Suprapubic skin (tissue), 4 donors: ENCODE measurements around the gene MIER1.

ENCODE experiments used
- EP300 ChIP-seq: sonication (generic); formaldehyde crosslinking; IDR thresholded peaks from one replicate; pipeline ENCODE4 v1.6.1; 2017; ENCODE audit warnings: antibody characterized with exemption
- POLR2A ChIP-seq, 2 donors: fragments of 450-650 bp; IDR thresholded peaks; one replicate each; pipeline ENCODE4 v1.6.1; 2017; ENCODE audit warnings: antibody characterized with exemption in 2 of 2, mild to moderate bottlenecking in 2 of 2, moderate library complexity in 2 of 2
- POLR2AphosphoS5 ChIP-seq, 3 donors: sonication (generic); formaldehyde crosslinking; IDR thresholded peaks; one replicate each; pipeline ENCODE4 v1.6.1; 2017; ENCODE audit warnings: antibody characterized with exemption in 3 of 3
- TF ChIP-seq, protein P1 (sequence below), 2 donors: fragments of 200-600 bp in 1 of 2; fragments of 450-650 bp in 1 of 2; sonication (generic) in 1 of 2; IDR thresholded peaks; one replicate each; pipeline ENCODE4 v1.5.1; 2016 to 2019; ENCODE audit warnings: antibody characterized with exemption in 2 of 2, mild to moderate bottlenecking in 1 of 2, moderate library complexity in 1 of 2

DNA sequence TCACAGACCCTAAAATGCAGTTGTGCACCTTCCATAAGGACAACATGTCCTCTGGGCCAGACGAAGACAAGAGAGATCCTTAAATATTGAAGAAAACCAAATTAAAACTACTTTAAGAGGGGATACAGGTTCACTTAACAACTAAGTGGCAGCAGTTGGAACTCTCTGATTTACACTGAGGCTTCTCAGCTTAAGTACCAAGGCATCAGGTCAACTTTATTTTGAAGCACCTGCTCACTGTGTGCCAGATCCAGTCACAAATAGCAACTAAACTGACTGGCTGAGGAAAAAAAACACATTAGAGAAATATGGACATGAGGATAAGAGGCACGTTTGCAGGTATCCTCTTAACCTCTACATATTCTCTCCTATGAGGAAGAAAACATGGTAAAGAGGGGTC is 96.0 kb downstream of the MIER1 start:
- TF ChIP-seq, protein P1, sequence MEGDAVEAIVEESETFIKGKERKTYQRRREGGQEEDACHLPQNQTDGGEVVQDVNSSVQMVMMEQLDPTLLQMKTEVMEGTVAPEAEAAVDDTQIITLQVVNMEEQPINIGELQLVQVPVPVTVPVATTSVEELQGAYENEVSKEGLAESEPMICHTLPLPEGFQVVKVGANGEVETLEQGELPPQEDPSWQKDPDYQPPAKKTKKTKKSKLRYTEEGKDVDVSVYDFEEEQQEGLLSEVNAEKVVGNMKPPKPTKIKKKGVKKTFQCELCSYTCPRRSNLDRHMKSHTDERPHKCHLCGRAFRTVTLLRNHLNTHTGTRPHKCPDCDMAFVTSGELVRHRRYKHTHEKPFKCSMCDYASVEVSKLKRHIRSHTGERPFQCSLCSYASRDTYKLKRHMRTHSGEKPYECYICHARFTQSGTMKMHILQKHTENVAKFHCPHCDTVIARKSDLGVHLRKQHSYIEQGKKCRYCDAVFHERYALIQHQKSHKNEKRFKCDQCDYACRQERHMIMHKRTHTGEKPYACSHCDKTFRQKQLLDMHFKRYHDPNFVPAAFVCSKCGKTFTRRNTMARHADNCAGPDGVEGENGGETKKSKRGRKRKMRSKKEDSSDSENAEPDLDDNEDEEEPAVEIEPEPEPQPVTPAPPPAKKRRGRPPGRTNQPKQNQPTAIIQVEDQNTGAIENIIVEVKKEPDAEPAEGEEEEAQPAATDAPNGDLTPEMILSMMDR (IDR thresholded peaks at IDR 0.05) = no peak
- TF ChIP-seq POLR2A (IDR thresholded peaks at IDR 0.05) = no peak
- TF ChIP-seq POLR2AphosphoS5 (IDR thresholded peaks at IDR 0.05) = no peak
- TF ChIP-seq EP300 = no peak
